ENCODE data around the gene HCFC2. TPM values are rescaled to one million over a fixed set of nuclear protein-coding genes. Genes with fewer than 3 reads are reported as not detected.

The HCFC2 gene
- total and polyA plus RNA-seq, 10 donors, result 4.3 to 18.6 (median 16.6) TPM

DNA sequence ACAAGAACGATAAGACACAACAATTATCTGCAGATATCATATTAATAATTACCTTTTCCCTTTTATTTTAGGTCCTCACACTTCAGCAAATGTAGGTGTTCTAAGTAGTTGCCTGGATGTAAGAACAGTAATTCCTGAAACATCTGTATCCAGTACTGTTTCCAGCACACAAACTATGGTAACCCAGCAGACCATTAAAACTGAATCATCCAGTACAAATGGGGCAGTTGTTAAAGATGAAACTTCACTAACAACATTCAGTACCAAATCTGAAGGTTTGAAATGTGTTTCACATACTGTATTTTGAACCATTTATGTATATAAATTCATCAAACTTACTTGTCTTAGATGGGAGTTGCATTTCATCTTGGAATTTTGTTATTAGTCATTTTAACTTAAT is 31.0 kb downstream of the HCFC2 start:
- H3K9me3 ChIP-seq, result no peaks in the 10 kb centered on the region
- no peak overlapping the region for H3K4me3 ChIP-seq
- H3K27ac ChIP-seq, result no peak overlapping the region
- TF ChIP-seq, protein P1, sequence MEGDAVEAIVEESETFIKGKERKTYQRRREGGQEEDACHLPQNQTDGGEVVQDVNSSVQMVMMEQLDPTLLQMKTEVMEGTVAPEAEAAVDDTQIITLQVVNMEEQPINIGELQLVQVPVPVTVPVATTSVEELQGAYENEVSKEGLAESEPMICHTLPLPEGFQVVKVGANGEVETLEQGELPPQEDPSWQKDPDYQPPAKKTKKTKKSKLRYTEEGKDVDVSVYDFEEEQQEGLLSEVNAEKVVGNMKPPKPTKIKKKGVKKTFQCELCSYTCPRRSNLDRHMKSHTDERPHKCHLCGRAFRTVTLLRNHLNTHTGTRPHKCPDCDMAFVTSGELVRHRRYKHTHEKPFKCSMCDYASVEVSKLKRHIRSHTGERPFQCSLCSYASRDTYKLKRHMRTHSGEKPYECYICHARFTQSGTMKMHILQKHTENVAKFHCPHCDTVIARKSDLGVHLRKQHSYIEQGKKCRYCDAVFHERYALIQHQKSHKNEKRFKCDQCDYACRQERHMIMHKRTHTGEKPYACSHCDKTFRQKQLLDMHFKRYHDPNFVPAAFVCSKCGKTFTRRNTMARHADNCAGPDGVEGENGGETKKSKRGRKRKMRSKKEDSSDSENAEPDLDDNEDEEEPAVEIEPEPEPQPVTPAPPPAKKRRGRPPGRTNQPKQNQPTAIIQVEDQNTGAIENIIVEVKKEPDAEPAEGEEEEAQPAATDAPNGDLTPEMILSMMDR (IDR thresholded peaks at IDR 0.05 in 8 of 11, conservative IDR thresholded peaks at IDR 0.05 in 3 of 11), result no peak
- no peak for TF ChIP-seq POLR2AphosphoS5 (IDR thresholded peaks at IDR 0.05)
- TF ChIP-seq POLR2A (IDR thresholded peaks at IDR 0.05), result no peak
- no peak for DNase-seq
- H3K36me3 ChIP-seq, result peaks cover 0 to 99% (median 66%) of the 10 kb centered on the region in 6 donors
- 75 to 87% (median 81%) methylated on average over 1 of the region's 1 CpG for WGBS, 5 donors
- intact Hi-C loops (cut with DNase I; ENCODE audit: low total_unique reads), result no loop called here
- H3K4me1 ChIP-seq, result no peaks in the 10 kb centered on the region
- H3K27me3 ChIP-seq (replicated peaks in 1 of 7), result no peaks in the 10 kb centered on the region

DNA sequence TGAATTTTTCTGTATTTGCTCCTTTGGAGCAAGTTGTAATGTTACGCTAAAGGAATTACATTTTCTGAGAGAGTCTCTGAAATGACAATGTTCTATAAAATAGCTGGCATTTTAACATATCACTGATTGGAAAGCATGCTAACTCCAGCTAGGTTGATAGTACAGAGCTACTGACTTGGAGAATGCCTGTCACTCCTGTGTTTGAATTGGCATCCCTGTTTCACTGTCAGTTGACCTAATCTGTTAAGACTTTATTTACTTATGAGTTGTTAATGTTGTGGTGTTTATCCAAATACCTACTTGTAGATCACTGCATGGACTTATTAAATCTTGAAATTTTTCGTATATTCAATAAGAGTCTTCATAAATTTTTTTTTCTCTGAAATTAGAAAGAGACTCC is 33.6 kb downstream of the HCFC2 start:
- Histone ChIP-seq H3K27ac (no peak overlapping the region), H3K9me3 (no peaks in the 10 kb centered on the region), H3K4me3 (no peak overlapping the region), H3K27me3 (replicated peaks in 1 of 7) (no peaks in the 10 kb centered on the region), H3K4me1 (no peaks in the 10 kb centered on the region), H3K36me3 (peaks cover 0 to 100% (median 74%) of the 10 kb centered on the region in 6 donors)
- TF ChIP-seq, protein P1 (IDR thresholded peaks at IDR 0.05 in 8 of 11, conservative IDR thresholded peaks at IDR 0.05 in 3 of 11), result no peak
- TF ChIP-seq POLR2AphosphoS5 (IDR thresholded peaks at IDR 0.05), result no peak
- TF ChIP-seq POLR2A (IDR thresholded peaks at IDR 0.05), result no peak
- 96 to 99% (median 98%) methylated on average over 2 of the region's 2 CpGs for WGBS, 5 donors
- DNase-seq, result no peak
- intact Hi-C loops (cut with DNase I; ENCODE audit: low total_unique reads), result no loop called here

DNA sequence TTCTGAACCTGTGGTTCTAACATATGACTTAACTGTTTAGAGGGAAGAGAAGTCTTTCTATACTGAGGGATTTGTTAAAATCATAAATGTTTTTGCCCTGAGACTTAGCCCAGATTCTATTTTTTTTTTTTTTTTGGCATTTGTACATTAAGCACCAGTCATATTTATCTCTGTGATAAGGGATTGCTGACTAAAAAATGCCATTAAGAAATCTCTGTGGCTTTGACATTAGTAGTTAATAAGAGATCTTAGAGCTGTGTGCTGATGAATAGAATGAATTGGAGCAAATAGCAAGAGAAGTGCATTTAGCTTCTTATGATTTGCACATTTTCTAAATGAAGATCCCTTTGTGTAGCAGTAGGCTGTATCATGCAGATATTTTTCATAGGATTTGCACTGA is 41.1 kb downstream of the HCFC2 start:
- no peak for DNase-seq
- Histone ChIP-seq H3K4me3 (no peak overlapping the region), H3K4me1 (peaks cover 0 to 12% (median 6%) of the 10 kb centered on the region in 6 donors), H3K27ac (no peak overlapping the region), H3K27me3 (replicated peaks in 1 of 7) (no peaks in the 10 kb centered on the region), H3K36me3 (peaks cover 0 to 42% (median 17%) of the 10 kb centered on the region in 6 donors), H3K9me3 (no peaks in the 10 kb centered on the region)
- TF ChIP-seq, protein P1 (IDR thresholded peaks at IDR 0.05 in 8 of 11, conservative IDR thresholded peaks at IDR 0.05 in 3 of 11), result no peak
- TF ChIP-seq POLR2A (IDR thresholded peaks at IDR 0.05) (no peak), POLR2AphosphoS5 (IDR thresholded peaks at IDR 0.05) (no peak)
- intact Hi-C loops (cut with DNase I; ENCODE audit: low total_unique reads), result loop anchor here (5.0 kb wide), 2 partner anchors 48 to 228 kb away; no protein-coding TSS in a partner anchor

DNA sequence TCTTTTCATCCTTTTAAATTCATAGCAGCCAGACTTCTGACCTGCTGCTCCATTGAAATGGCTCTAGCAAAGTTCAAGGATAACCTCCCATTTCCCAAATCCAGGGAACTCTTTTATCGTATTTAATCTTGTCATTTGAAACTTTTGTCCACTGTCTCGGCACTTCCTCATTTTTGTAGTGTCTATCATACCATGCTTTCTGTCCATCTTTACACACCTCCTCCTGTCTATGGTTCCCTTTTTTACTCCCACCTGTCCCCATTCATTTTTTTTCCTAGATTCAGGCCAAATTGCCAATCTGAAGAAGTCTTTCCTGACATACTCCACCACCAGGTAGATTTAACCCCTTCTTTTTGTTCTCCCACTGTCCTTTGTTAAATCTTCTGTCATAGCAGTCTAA is 42.6 kb downstream of the HCFC2 start:
- DNase-seq, result no peak
- no peak for TF ChIP-seq POLR2A (IDR thresholded peaks at IDR 0.05)
- TF ChIP-seq, protein P1 (IDR thresholded peaks at IDR 0.05 in 8 of 11, conservative IDR thresholded peaks at IDR 0.05 in 3 of 11), result no peak
- no peak for TF ChIP-seq POLR2AphosphoS5 (IDR thresholded peaks at IDR 0.05)
- WGBS, 5 donors, result 49 to 92% (median 67%) methylated on average over 2 of the region's 2 CpGs
- Histone ChIP-seq H3K27me3 (replicated peaks in 1 of 7) (no peaks in the 10 kb centered on the region), H3K4me3 (no peak overlapping the region), H3K36me3 (peaks cover 0 to 27% (median 6%) of the 10 kb centered on the region in 6 donors), H3K4me1 (peaks cover 0 to 12% (median 6%) of the 10 kb centered on the region in 6 donors), H3K9me3 (no peaks in the 10 kb centered on the region), H3K27ac (no peak overlapping the region)
- intact Hi-C loops (cut with DNase I; ENCODE audit: low total_unique reads), result loop anchor here (5.0 kb wide), 2 partner anchors 50 to 230 kb away; no protein-coding TSS in a partner anchor
